ENCODE measurements around the gene CBLB. TPM values are rescaled to one million over a fixed set of nuclear protein-coding genes. Genes with fewer than 3 reads are reported as not detected.

The CBLB gene
- total RNA-seq = 10 to 100 TPM; 30.7 to 34.7 TPM
- 10 to 100 TPM; 41.4 to 49.3 (median 44.8) TPM for polyA plus RNA-seq (ENCODE audit: insufficient read length in 6 of 6)
- long read RNA-seq, donor 1, partial matches to known transcripts = 12 of 12 reads
- long read RNA-seq, donor 1, other reads (novel, unspliced or antisense) = 0 of 12 reads
- long read RNA-seq, donor 2, full-length matches to known transcripts = 2 of 2 reads
- long read RNA-seq, donor 2, partial matches to known transcripts = 0 of 2 reads
- long read RNA-seq, donor 2, other reads (novel, unspliced or antisense) = 0 of 2 reads
- long read RNA-seq, donor 3, full-length matches to known transcripts = 1 of 1 reads
- long read RNA-seq, donor 3, partial matches to known transcripts = 0 of 1 reads
- long read RNA-seq, donor 3, other reads (novel, unspliced or antisense) = 0 of 1 reads
- long read RNA-seq, donor 4, partial matches to known transcripts = 1 of 3 reads
- long read RNA-seq, donor 4, other reads (novel, unspliced or antisense) = 2 of 3 reads
- long read RNA-seq, donor 5, full-length matches to known transcripts = 2 of 2 reads
- long read RNA-seq, donor 5, partial matches to known transcripts = 0 of 2 reads
- long read RNA-seq, donor 5, other reads (novel, unspliced or antisense) = 0 of 2 reads
- long read RNA-seq, donor 6, partial matches to known transcripts = 0 of 1 reads
- long read RNA-seq, donor 6, other reads (novel, unspliced or antisense) = 0 of 1 reads
- long read RNA-seq, donor 7 = 0 reads
- long read RNA-seq, donor 8, full-length matches to known transcripts = 1 of 1 reads
- long read RNA-seq, donor 8, partial matches to known transcripts = 0 of 1 reads
- long read RNA-seq, donor 8, other reads (novel, unspliced or antisense) = 0 of 1 reads
- long read RNA-seq, donor 9 = 0 reads
- long read RNA-seq, donor 10, partial matches to known transcripts = 1 of 1 reads
- long read RNA-seq, donor 10, other reads (novel, unspliced or antisense) = 0 of 1 reads
- long read RNA-seq, donor 11, full-length matches to known transcripts = 1 of 1 reads
- long read RNA-seq, donor 11, partial matches to known transcripts = 0 of 1 reads
- long read RNA-seq, donor 11, other reads (novel, unspliced or antisense) = 0 of 1 reads
- long read RNA-seq, donor 12, full-length matches to known transcripts = 2 of 2 reads
- long read RNA-seq, donor 12, partial matches to known transcripts = 0 of 2 reads
- long read RNA-seq, donor 12, other reads (novel, unspliced or antisense) = 0 of 2 reads

GRCh38 chr3:105868742-105869530, at the start of gene CBLB:
Gene CBLB (minus strand): TSS chr3:105869012. CDS start chr3:105867577, 1,435 bp downstream.
- ATAC-seq (peak; percentile 96), DNase-seq (peak; percentile 93 to 97 (median 96))
- Histone ChIP-seq H3K27ac (peak within 1 kb of the TSS; percentile 92 to 98), H3K4me3 (peak within 1 kb of the TSS; percentile 76 to 90), H3K9me3 (no peaks in the 10 kb centered on the region), H3K4me1 (peaks cover 18 to 48% of the 10 kb centered on the region in 2 donors), H3K27me3 (no peaks in the 10 kb centered on the region), H3K36me3 (no peaks in the 10 kb centered on the region)
- intact Hi-C loops (cut with DNase I) = no loop called here
- TF ChIP-seq, protein P1, sequence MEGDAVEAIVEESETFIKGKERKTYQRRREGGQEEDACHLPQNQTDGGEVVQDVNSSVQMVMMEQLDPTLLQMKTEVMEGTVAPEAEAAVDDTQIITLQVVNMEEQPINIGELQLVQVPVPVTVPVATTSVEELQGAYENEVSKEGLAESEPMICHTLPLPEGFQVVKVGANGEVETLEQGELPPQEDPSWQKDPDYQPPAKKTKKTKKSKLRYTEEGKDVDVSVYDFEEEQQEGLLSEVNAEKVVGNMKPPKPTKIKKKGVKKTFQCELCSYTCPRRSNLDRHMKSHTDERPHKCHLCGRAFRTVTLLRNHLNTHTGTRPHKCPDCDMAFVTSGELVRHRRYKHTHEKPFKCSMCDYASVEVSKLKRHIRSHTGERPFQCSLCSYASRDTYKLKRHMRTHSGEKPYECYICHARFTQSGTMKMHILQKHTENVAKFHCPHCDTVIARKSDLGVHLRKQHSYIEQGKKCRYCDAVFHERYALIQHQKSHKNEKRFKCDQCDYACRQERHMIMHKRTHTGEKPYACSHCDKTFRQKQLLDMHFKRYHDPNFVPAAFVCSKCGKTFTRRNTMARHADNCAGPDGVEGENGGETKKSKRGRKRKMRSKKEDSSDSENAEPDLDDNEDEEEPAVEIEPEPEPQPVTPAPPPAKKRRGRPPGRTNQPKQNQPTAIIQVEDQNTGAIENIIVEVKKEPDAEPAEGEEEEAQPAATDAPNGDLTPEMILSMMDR (IDR thresholded peaks at IDR 0.05) = no peak

DNA sequence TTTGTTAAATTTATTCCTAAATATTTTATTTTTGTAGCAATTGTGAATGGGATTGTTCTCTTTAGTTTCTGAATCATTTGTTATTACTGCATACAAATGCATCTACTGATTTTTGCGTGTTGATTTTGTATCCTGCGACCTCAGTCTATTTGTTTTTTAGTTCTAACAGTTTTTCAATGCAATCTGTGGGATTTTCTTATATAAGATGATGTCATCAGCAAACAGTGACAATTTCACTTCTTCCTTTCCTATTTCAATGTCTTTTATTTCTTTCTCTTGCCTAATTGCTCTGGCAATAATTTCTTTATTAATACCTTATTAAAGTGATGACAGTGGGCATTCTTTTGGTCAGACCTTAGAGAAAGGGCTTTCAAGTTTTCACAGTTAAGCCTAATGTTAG, 48.0 kb upstream of the CBLB start:
- DNase-seq (no peak), ATAC-seq (no peak)
- TF ChIP-seq, protein P1 (IDR thresholded peaks at IDR 0.05) = no peak
- intact Hi-C loops (cut with DNase I) = no loop called here
- Histone ChIP-seq H3K36me3 (no peaks in the 10 kb centered on the region), H3K4me3 (no peak overlapping the region), H3K9me3 (peaks cover 0 to 26% of the 10 kb centered on the region in 2 donors), H3K27ac (no peak overlapping the region), H3K4me1 (no peaks in the 10 kb centered on the region), H3K27me3 (no peaks in the 10 kb centered on the region)

- DNase-seq (no peak), ATAC-seq (no peak)
Observed at GRCh38 chr3:105915524-105915923, 46.7 kb upstream of the CBLB start.

GRCh38 chr3:105913616-105914015, 44.8 kb upstream of the CBLB start:
- H3K36me3 ChIP-seq = no peaks in the 10 kb centered on the region
- no peaks in the 10 kb centered on the region for H3K27me3 ChIP-seq
- H3K4me1 ChIP-seq = no peaks in the 10 kb centered on the region
- peaks cover 0 to 18% of the 10 kb centered on the region in 2 donors for H3K9me3 ChIP-seq
- TF ChIP-seq, protein P1 (IDR thresholded peaks at IDR 0.05) = no peak
- no peak overlapping the region for H3K27ac ChIP-seq
- no peak for DNase-seq
- no peak overlapping the region for H3K4me3 ChIP-seq
- no peak for ATAC-seq
- intact Hi-C loops (cut with DNase I) = no loop called here

More at GRCh38 chr3:105915524-105915923, 46.7 kb upstream of the CBLB start:
- Histone ChIP-seq H3K27me3 (no peaks in the 10 kb centered on the region), H3K4me1 (no peaks in the 10 kb centered on the region), H3K36me3 (no peaks in the 10 kb centered on the region), H3K27ac (no peak overlapping the region), H3K4me3 (no peak overlapping the region), H3K9me3 (peaks cover 0 to 21% of the 10 kb centered on the region in 2 donors)
- intact Hi-C loops (cut with DNase I) = no loop called here
- TF ChIP-seq, protein P1 (IDR thresholded peaks at IDR 0.05) = no peak
